NCI-H2171 (cell line): ENCODE measurements around the gene NAMPT.

Experiments
- DNase-seq: peaks from one replicate; lab custom pipeline; 2025; lab: John Stamatoyannopoulos, UW

Gene NAMPT

DNA sequence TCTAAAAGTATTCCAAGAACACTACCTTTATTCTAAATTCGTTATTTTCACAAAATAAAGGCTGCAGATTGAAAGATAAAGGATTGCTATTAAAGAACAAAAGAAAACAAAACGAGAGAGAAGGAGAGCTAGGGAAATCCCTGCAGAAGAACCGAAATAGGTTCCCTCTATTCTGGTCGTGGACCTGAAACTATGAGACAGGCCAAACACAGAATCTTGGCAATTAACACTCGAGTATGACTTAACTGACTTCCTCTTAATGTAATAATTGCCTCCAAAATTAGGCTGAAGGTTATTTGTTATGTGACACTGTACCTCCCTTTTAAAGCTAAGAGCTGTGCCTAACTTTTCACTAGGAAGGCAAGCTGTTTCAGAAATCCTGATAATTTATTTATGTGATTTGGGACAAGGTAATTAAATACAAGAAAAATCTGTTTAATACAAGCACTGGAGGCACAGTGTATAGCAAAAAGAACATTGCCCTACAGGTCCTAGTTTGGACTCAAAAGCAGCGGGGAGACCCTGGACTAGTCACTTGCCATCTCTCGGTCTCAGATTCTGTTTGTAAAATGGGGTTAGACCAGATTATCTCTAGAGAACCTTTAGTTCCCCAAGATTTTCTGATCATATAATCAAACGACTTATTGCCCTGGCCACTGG lies 11.6 kb downstream of the NAMPT start:
- DNase-seq = no peak

DNA sequence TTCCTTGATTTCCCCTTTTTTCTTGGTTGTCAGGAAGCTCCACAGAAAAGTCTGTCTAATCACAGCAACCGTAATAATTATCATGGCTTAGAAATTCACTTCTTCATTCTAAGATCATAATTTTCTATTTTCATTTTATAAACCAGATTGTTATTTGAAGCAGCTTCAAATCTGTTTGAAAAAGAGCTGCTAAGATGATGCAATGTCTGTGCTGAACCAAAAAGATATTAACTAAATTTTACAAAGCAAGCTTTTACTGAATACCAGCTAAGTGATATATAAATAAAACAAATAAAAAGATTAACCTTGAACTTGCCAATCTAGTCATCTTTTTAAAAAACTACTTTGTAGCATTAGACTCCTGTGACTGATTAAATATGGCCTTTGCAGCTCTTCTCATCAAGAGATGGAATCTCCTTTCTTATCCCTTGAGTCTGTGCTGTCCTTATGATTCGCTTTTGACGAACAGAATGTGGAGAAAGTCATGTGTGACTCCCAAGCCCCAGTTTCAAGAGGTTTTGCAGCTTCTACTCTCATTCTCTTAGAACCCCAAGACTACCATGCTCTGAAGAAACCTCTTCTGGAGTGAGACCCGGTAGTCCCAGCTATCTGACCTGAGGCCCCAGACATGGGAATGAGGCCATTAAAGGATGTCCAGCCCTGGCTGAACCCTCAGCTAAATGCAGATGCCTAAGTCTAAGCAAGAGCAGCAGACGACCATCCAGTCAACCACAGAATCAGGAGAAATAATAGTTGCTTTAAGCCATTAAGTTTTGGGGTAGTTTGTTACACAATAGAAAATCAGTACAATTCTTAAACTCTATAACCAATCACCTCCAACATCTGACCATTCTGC lies 14.4 kb downstream of the NAMPT start:
- DNase-seq = no peak

DNA sequence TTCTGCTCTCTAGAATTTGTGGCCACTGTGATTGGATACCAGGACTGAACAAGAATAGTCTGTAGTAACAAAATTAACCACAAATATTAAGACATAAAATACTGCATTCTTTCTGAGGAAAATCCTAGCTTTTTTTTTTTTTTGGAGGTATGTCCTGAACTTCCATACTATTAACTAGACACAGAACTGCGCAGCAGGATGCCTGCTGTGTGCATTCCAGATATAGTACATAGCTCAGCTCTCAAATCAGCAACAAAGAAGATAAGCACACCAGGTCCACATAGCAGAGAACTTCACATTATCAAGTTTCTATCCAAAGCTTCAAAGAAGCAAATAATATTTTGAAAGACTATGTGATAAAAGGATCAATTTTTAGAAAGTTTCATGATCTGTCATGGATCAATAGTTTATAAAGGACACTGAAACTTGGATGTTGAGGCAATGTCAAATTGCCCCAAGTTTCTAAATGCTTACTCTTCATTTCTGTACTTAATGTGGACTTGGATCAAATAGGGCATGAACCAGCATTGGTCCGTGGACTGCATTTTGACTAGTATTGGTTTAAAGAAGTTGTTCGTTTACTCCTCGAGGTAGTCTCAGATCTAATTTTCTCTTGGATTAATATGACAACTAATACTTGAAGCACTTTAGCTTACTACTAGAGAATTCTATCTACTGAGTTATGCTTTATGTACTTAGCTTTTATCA lies 15.4 kb downstream of the NAMPT start:
- no peak for DNase-seq

DNA sequence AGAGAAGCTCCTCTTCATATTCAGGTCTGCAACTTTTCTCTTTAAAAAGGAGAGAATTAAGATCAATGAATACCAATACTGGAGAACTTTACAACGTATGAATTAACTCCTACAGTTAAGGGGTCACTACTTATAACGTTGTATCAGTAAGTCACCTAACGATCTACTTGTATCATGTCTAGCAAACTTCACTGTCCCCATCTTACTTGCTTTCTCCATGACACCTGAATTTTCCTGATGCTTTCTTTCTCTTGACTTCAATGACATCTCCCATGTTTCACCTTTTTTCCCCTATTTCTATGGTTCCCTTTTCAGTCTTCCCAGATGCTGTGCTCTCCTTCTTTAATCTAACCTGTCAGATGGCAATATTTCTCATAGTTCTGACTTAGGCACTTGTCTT lies 19.6 kb downstream of the NAMPT start:
- DNase-seq = no peak

DNA sequence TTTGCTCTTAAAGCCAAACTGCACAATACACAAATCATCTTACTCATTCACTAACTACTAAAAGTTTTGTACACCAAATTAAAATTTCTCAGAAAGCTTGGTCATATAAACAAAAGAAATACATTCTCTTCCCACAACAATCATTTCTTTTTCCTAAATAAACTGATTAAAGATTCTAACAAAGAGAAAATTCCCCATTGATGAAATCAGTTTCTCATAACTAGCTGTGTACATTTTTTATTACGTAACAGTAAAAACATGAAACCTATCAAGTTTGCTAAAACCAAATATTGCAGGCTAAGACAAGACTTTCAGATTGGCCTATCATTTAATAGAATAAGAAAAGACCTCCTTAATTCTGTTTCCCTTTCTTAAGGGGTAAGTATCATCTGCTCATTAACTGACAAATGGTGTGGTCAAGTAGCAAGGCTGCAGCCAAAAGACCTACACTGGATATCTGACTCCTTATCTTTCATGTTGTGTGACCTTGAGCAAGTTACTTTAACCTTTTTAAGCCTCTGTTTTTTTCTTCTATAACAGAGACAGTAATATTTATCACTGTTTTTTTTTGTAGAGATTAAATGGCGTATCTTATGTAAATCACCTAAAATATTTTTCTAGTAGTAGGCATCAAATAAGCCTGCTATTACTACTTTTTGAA lies 22.4 kb downstream of the NAMPT start:
- DNase-seq = no peak

DNA sequence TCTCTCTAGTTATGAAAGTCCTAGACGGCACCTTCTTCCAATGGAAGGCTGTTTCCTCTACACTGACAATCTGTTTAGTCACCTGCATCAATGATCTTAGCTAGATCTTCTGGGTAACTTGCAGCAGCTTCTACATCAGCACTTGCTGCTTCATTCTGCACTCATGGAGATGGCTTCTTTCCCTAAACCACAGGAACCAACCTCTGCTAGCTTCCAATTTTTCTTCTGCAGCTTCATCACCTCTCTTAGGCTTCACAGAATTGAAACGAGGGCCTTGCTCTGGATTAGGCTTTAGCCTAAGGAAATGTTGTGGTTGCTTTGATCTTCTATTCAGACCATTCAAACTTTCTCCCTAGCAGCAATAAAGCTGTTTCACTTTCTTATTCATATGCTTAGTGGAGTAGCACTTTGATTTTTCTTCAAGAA lies 24.6 kb downstream of the NAMPT start:
- DNase-seq = no peak

DNA sequence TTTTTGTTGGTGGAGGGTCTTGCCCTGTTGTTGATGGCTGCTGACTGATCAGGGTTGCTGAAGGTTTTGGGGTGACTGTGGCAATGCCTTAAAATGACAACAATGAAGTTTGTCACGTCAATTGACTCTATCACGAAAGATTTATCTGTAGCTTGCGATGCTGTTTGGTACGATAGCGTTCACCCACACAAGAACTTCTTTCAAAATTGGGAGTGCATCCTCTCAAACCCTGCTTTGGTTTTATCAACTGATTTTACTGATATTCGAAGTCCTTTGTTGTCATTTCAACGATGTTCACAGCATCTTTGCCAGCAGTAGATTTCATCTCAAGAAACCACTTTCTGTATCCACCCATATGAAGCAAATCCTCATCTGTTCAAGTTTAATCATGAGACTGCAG lies 26.0 kb downstream of the NAMPT start:
- no peak for DNase-seq

DNA sequence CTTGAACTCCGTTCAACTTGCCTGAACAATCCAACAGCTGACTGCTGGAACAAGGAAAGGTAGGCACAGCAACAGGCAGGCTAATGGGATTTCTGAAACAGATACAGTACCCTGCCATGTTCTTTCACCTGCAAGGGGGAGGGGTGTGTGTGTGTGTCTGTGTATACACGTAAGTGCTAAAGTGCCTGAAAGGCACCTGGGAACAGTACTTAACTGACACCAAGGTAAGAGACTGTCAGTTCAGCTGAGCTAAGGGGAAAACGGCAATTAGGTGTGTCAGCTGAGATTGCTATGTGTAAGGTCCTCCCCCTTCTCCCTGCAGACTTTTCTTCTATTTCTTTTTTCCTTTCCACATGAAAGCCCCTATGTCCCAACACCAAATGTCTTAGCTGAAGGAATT lies 27.0 kb downstream of the NAMPT start:
- no peak for DNase-seq

DNA sequence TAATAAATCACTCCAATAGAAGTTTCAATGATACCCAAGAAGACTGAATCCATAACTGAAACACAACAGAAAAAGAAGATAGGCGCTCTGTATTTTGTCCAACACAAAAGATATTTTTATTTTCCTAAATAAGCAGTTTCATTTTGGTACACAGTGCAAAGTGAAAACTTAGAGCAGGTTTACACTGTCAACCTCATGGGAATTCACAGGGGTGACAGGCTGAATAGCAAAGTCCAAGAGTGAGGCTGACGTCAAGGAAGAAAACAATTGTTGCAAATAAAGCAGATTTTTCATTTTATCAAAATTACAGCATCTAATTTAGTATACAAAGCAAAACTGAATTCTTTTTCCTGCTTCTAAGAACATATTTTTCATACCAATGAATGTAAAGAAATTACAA lies 28.6 kb downstream of the NAMPT start:
- DNase-seq = no peak

DNA sequence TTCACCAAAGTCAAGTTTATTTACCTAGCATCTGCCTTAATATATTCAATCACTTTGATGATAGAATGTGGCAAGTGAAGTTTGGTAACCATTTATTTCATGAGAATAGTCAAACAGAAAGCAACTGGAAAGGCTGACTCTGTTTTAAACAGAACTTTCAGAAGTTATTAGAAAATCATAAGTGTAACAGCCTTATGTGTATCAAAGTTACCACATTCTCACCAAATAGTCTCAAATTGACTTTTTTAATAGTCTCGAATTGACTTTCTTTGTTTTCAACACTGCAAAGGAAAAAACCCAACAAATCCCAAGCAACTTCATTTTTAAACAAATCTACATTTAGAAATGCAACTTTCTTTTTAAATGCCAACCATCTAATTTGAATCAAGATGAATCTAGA lies 29.5 kb downstream of the NAMPT start:
- DNase-seq = no peak

DNA sequence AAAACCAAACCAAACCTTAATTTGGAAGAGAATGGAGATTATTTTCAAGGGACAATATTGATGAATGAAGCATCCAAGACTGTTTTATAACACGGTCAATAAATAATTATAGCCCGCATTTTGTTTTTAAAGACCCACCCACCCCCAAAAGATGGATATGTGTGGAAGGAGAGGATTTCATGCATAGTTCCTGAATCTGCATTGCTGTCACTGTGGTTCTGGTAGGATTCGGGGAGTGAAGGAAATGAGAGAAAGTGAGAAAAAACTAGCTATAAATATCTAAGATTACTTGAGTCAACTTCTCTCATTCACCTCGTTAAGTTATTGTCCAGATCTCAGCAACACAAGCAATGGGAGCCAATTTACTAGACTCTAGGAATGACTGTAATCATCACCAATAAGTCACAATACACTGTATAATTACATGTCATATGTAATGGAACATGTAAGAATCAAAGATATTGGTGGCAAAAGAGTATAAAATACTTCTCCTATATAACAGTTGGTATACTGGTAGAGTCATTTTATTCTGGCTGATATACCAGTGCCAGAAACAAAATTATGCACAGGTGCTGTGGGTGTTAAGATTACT lies 30.2 kb downstream of the NAMPT start:
- no peak for DNase-seq

DNA sequence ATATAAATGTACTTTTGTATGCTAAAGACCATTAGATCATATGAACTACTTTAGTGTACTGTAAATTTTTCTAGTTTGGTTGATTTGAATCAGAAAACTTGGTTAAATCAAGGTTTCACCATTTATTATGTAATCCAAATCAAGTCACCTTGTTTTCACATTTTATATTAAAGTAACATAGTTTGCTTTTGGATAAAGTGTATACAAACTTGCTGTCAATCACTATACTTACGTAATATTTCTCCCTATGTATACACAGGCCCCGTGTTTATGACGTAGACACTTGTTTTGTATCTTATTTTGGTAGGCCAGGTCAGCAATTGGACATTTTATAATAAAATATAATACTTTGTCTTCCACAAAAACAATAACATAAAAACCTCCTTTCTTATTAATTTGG lies 32.2 kb downstream of the NAMPT start:
- DNase-seq = no peak

DNA sequence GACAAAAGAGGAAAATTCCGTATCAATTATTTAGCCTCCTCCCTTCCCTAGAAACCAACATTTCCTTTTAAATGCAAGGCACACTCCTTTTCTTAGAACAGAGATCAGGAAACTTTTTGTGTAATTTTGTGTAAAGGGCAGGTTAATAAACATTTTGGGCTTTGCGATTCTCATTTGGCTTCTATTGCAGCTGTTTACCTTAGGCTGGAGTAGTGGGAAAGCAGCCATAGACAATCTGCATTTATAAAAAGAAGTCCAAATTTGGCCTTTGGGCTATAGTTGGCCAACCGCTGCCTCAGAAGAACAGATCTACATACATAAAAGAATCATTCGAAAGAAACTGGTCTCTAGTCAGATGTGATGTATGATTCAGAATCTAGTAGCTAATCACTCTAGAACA lies 35.3 kb downstream of the NAMPT start:
- DNase-seq = no peak

DNA sequence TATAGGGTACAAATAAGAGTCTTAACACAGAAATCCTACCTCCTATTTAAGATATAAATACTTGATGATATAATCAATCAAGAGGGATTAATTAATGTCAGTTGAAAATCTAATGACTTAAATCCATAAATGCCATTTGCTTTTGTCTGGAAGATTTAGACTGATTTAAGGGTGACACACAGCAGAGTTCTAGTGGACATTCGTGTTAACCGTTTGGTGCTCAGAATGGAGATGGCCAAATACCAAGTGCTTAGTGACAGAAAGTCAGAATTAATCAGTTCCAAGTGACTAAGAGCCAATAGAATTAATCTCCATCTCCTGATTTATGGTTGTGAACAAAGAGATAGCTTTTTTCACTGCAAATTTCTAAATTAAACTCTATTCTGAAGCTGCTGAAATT lies 36.2 kb downstream of the NAMPT start:
- no peak for DNase-seq

DNA sequence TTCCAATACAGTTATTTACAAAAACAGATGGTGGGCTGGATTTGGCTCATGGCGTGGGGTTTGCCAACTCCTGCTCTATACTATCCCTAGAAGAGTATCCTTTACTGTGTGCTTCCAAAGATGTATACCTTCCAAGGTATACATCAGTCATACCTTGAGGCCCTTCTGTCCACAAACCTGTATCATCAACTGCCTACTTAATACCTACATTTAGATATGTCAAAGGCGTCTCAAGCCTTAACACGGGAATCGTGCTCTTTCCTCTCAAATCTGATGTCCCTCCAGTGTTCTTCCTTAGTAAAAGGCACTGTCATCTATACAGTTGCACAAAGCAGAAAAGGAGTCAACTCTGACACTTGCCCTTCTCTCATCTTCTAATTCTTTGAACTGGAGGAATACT lies 36.9 kb downstream of the NAMPT start:
- no peak for DNase-seq

DNA sequence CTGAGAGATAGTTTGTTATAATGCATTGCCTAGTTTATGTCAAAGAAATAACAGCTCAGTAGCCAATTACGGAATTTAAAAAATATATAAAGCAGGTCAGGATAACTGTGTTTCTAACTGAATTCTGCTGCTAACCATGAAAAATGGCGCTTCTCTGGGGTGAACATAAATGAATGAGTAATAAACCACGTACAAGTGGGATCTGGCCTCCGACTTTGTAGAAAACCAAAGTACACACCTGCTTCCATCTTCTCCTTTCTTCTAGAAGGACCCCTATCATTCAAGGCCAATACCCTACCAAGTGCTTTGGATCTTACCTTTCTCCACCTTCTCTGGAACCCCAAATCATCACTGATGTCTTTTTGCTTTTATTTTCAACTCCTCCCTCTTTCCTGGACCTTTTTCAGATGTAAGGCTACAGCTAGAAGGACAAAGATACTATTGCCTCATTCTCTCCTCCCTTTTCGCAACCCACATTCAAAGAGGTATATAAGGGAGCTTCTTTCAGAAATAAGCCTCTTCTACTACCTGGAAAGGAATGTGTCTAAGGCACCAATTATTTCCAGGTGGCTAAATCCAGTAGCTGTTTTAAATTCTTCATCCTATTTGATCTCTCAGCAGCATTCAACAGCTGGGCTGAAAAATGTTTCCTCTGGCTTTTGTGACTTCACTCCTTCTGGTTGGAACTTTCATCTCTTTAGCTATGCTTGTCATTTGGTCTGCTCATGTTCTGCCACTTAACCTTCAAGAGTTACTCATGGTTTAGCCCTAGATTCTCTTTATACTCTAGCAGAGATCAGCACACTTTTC lies 37.7 kb downstream of the NAMPT start:
- DNase-seq = no peak

DNA sequence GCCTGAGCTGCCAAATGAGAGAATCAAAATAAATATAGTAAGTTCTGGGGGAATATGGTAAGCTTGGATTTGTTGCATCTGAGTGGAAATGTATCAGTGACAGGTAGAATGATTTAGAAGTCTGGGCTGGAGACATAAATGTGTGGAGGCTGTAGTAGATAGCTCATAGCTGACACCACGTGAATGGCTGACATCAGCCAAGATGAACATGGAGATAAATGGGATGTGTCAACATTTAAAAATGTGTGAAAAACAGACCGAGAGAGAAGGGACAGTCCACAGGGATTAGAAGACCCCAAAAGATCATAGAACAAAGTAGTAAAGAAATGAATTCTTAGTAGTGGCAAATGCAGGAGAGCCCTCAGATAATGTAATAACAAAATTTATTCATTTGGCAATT lies 40.9 kb downstream of the NAMPT start:
- no peak for DNase-seq

DNA sequence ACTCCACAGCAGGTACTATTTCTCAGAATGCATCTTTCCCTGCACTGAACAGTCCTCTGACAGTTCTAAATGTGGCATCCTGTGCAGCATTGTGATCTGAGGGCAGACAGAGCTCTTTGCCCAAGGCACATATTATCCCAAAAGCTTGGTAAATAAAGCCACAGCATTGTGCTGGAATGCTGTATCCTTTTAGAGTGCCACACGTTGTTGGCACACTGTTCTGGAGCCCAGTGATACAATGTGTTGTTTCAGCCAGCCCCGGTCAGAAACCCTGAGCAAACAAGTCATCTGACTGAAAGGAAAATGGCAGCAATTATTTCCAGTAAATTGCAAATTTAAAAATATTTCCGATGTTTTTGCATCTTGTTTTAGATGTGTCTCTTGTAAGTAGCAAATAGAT lies 45.4 kb downstream of the NAMPT start:
- no peak for DNase-seq

DNA sequence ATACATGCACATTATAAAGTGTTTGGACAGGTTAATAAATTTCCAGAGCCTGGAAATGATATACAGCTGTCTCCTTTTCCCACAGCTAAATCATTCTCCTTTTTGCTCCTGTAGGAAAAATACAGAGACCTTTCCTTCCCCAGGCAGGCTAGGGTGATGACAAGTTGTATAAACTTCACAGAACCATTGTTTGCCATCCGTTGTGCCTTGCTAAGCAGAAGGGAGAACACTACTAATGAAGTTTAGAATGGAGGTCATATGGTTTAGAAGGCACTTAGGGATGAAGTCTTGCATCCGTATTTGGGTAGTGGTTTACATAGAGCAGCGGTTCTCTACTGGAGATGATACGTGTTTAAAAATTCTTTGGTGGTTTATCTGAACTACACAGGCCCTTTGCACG lies 46.0 kb downstream of the NAMPT start:
- DNase-seq = no peak

DNA sequence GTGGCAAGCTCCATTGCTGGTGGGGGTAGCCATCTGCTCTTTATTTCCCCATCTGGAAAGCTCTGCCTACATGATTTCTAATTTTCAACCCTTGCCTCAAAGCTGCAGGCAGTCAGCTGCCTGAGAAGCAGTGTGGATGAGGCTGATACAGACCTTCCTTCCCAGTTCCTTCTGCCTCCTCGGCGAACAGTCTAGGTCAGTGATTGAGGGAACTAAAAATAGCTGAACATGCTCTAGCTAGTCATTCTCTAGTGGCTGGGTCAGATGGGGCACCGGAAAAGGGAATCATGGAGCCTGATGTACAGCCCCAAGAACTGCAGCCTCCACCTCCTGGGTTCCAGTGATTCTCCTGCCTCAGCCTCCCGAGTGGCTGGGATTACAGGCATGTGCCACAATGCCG lies 48.7 kb downstream of the NAMPT start:
- no peak for DNase-seq

DNA sequence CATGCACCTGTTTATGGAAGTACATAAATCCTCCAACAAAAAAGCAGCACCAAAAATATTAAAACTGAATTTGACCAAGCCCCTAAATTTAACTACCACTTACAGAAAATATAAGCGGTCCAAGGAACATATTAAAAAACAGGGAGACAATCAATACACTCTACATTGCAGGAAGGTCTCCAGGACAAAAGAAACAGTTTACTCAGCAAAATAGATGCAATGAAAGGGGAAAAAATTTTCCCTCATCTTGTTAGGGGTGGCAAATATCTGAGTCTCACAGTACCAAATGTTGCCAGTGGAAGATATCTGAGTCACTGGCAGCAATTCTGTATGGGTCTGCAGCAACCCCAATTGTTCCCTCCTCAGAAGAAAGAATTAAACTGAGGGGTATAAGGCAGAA lies 50.4 kb downstream of the NAMPT start:
- no peak for DNase-seq
